ENCODE results near the gene ITPK1.

DNA sequence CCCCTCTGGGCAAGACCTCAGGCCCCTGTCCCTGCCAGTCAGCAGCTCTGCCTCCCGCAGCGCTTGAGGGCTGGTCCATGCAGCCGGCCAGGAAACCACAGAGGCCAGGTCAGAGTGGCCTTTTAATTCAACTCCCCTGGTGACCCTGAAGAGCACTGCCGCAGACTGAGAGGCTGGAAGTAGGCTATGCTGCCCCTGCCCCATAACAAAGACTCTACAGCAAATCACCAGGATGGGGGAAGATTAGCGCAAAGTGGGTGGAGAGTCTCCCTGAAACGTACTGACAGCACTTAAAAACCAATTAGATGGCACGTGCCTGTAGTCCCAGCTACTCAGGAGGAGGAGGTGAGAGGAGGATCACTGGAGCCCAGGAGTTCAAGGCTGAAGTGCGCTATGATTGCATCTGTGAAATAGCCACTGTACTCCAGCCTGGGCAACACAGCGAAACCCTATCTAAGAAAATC, 70.5 kb downstream of the ITPK1 start:
- TF ChIP-seq TAF1 (IDR thresholded peaks at IDR 0.05; ENCODE audit: borderline replicate concordance, low read depth, low read length) (no peak), CTCF (IDR thresholded peaks at IDR 0.05) (no peak), POLR2AphosphoS5 (IDR thresholded peaks at IDR 0.05; ENCODE audit: low read depth, low read length) (no peak), YY1 (IDR thresholded peaks at IDR 0.05; ENCODE audit: low read depth) (no peak), ELF1 (IDR thresholded peaks at IDR 0.05) (no peak), NFIC (IDR thresholded peaks at IDR 0.05; ENCODE audit: borderline replicate concordance) (no peak)
- TF ChIP-seq, protein P1, sequence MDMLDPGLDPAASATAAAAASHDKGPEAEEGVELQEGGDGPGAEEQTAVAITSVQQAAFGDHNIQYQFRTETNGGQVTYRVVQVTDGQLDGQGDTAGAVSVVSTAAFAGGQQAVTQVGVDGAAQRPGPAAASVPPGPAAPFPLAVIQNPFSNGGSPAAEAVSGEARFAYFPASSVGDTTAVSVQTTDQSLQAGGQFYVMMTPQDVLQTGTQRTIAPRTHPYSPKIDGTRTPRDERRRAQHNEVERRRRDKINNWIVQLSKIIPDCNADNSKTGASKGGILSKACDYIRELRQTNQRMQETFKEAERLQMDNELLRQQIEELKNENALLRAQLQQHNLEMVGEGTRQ (IDR thresholded peaks at IDR 0.05; ENCODE audit: borderline replicate concordance, low read depth, low read length), result no peak
- TF ChIP-seq, protein P2, sequence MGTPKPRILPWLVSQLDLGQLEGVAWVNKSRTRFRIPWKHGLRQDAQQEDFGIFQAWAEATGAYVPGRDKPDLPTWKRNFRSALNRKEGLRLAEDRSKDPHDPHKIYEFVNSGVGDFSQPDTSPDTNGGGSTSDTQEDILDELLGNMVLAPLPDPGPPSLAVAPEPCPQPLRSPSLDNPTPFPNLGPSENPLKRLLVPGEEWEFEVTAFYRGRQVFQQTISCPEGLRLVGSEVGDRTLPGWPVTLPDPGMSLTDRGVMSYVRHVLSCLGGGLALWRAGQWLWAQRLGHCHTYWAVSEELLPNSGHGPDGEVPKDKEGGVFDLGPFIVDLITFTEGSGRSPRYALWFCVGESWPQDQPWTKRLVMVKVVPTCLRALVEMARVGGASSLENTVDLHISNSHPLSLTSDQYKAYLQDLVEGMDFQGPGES (IDR thresholded peaks at IDR 0.05; ENCODE audit: low read depth, low read length), result no peak
- TF ChIP-seq, protein P3, sequence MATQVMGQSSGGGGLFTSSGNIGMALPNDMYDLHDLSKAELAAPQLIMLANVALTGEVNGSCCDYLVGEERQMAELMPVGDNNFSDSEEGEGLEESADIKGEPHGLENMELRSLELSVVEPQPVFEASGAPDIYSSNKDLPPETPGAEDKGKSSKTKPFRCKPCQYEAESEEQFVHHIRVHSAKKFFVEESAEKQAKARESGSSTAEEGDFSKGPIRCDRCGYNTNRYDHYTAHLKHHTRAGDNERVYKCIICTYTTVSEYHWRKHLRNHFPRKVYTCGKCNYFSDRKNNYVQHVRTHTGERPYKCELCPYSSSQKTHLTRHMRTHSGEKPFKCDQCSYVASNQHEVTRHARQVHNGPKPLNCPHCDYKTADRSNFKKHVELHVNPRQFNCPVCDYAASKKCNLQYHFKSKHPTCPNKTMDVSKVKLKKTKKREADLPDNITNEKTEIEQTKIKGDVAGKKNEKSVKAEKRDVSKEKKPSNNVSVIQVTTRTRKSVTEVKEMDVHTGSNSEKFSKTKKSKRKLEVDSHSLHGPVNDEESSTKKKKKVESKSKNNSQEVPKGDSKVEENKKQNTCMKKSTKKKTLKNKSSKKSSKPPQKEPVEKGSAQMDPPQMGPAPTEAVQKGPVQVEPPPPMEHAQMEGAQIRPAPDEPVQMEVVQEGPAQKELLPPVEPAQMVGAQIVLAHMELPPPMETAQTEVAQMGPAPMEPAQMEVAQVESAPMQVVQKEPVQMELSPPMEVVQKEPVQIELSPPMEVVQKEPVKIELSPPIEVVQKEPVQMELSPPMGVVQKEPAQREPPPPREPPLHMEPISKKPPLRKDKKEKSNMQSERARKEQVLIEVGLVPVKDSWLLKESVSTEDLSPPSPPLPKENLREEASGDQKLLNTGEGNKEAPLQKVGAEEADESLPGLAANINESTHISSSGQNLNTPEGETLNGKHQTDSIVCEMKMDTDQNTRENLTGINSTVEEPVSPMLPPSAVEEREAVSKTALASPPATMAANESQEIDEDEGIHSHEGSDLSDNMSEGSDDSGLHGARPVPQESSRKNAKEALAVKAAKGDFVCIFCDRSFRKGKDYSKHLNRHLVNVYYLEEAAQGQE (IDR thresholded peaks at IDR 0.05; ENCODE audit: low read depth, low read length), result no peak

All from SK-N-SH (cell line).